Activated CD4-positive, alpha-beta memory T cell treated with anti-CD3 and anti-CD28 coated beads, Interleukin-2, amount 10 ng/mL, durations not matched to agents 7 days and 5 days (primary cell): Measurements from ENCODE around the gene ELF3. TPM values are rescaled to one million over a fixed set of nuclear protein-coding genes. Genes with fewer than 3 reads are reported as not detected.

ENCODE experiments used
- total RNA-seq, 2 experiments: library from RNA; stranded (reverse); gene quantifications; one replicate each; pipeline ENCODE4 v1.2.3, GENCODE V29; 2021

The ELF3 gene
- total RNA-seq, 2 experiments from 2014 or later, result 0.30 to 0.38 TPM

Other genes with a start within 250 kb of the ELF3 start
- gene IPO9, start 181.4 kb upstream of the ELF3 start, total RNA-seq, result 10 to 100 TPM; 44.3 to 49.5 TPM
- under 1 TPM; 0.55 to 0.81 TPM for gene SHISA4, start 121.7 kb upstream of the ELF3 start, total RNA-seq
- not detected for gene LMOD1, start 64.0 kb upstream of the ELF3 start, total RNA-seq
- gene TIMM17A, start 55.1 kb upstream of the ELF3 start, total RNA-seq, result 10 to 100 TPM; 42.5 to 44.8 TPM
- 10 to 100 TPM; 38.5 to 41.1 TPM for gene RNPEP, start 27.9 kb upstream of the ELF3 start, total RNA-seq
- gene GPR37L1, start 112.3 kb downstream of the ELF3 start, total RNA-seq, result not detected
- gene ARL8A, start 134.2 kb downstream of the ELF3 start, total RNA-seq, result 10 to 100 TPM; 62.4 to 63.8 TPM
- 100 to 1,000 TPM; 228 to 231 TPM for gene PTPN7, start 150.0 kb downstream of the ELF3 start, total RNA-seq
- under 1 TPM in 1 of 2 experiments, not detected in 1; 0.08 TPM for gene LGR6, start 183.2 kb downstream of the ELF3 start, total RNA-seq